RWPE2 (cell line): ENCODE measurements around the gene C9orf85.
"Not testable (repeated sequence)": the region's sequence is repeated elsewhere in the genome, so short reads cannot be mapped to it uniquely, and the experiment has no call there.

Experiments used
- ATAC-seq: fragments of 200-7000 bp; cut with Tn5 transposase; 3 replicates; pipeline ENCODE4 v1.9.1; 2021; ENCODE audit warnings: low read depth
- DNase-seq: peaks from one replicate; pipeline ENCODE4 v3.0.0-alpha.2; 2020; ENCODE audit warnings: low spot score
- H3K27ac ChIP-seq: fragments of 450-650 bp; 2 replicates; pipeline ENCODE4 v1.5.1; 2017; ENCODE audit warnings: mild to moderate bottlenecking; ENCODE audit not compliant: poor library complexity, severe bottlenecking
- H3K27me3 ChIP-seq: fragments of 250-450 bp; sonication (Bioruptor Pico); 2 replicates; pipeline ENCODE4 v1.5.1; 2021; ENCODE audit warnings: mild to moderate bottlenecking, moderate library complexity; ENCODE audit not compliant: insufficient read depth, poor library complexity, severe bottlenecking
- H3K36me3 ChIP-seq: fragments of 250-450 bp; sonication (Bioruptor Pico); 2 replicates; pipeline ENCODE4 v1.5.1; 2020; ENCODE audit warnings: low read depth, mild to moderate bottlenecking, moderate library complexity
- H3K4me1 ChIP-seq: fragments of 250-450 bp; sonication (Bioruptor Pico); 2 replicates; pipeline ENCODE4 v1.5.1; 2021; ENCODE audit warnings: mild to moderate bottlenecking, moderate library complexity; ENCODE audit not compliant: insufficient read depth, poor library complexity, severe bottlenecking
- H3K4me3 ChIP-seq: fragments of 250-450 bp; sonication (Bioruptor Pico); 2 replicates; pipeline ENCODE4 v1.5.1; 2021; ENCODE audit warnings: mild to moderate bottlenecking, moderate library complexity; ENCODE audit not compliant: severe bottlenecking
- H3K9me3 ChIP-seq: fragments of 250-450 bp; sonication (Bioruptor Pico); 2 replicates; pipeline ENCODE4 v1.5.1; 2021; ENCODE audit warnings: mild to moderate bottlenecking, moderate library complexity; ENCODE audit not compliant: severe bottlenecking
- TF ChIP-seq, protein P1 (sequence below): fragments of 450-650 bp; IDR thresholded peaks from one replicate; pipeline ENCODE4 v1.5.1; 2017; ENCODE audit warnings: mild to moderate bottlenecking, moderate library complexity; ENCODE audit not compliant: poor library complexity, severe bottlenecking

The C9orf85 gene

GRCh38 chr9:71987471-71988371 lies 76.3 kb downstream of the C9orf85 start:
- H3K4me1 ChIP-seq: no peaks in the 10 kb centered on the region
- H3K4me3 ChIP-seq: no peak overlapping the region
- TF ChIP-seq, protein P1, sequence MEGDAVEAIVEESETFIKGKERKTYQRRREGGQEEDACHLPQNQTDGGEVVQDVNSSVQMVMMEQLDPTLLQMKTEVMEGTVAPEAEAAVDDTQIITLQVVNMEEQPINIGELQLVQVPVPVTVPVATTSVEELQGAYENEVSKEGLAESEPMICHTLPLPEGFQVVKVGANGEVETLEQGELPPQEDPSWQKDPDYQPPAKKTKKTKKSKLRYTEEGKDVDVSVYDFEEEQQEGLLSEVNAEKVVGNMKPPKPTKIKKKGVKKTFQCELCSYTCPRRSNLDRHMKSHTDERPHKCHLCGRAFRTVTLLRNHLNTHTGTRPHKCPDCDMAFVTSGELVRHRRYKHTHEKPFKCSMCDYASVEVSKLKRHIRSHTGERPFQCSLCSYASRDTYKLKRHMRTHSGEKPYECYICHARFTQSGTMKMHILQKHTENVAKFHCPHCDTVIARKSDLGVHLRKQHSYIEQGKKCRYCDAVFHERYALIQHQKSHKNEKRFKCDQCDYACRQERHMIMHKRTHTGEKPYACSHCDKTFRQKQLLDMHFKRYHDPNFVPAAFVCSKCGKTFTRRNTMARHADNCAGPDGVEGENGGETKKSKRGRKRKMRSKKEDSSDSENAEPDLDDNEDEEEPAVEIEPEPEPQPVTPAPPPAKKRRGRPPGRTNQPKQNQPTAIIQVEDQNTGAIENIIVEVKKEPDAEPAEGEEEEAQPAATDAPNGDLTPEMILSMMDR: no peak
- no peaks in the 10 kb centered on the region for H3K27me3 ChIP-seq
- DNase-seq (no peak), ATAC-seq (no peak)
- no peaks in the 10 kb centered on the region for H3K36me3 ChIP-seq
- H3K9me3 ChIP-seq: no peaks in the 10 kb centered on the region
- H3K27ac ChIP-seq: no peak overlapping the region

- ATAC-seq (no peak), DNase-seq (no peak)
- H3K27ac ChIP-seq: no peak overlapping the region
Measured at GRCh38 chr9:71990466-71990865, 79.0 kb downstream of the C9orf85 start.

DNA sequence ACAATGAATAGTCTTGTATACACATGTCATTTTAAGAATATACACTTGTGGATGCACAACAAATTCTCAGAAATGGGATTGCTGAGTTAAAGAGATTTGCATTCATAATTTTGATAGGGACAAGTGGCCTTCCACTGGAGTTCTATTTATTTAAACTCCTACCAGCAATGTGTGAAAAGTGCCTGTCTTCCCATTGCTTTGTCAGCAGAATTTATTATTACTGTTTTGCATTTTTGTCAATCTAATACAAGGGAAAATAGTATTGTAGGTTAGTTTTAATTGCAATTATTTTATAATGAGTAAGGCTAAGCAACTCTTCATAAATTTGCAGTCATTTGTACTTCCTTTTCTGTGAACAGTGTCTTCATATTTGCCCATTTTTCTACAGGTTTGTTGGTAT lies 94.0 kb downstream of the C9orf85 start:
- ATAC-seq (no peak), DNase-seq (no peak)
- no peaks in the 10 kb centered on the region for H3K9me3 ChIP-seq
- H3K36me3 ChIP-seq: no peaks in the 10 kb centered on the region
- no peaks in the 10 kb centered on the region for H3K4me1 ChIP-seq
- H3K27ac ChIP-seq: no peak overlapping the region
- no peaks in the 10 kb centered on the region for H3K27me3 ChIP-seq
- H3K4me3 ChIP-seq: no peak overlapping the region
- TF ChIP-seq, protein P1: no peak

More at GRCh38 chr9:71990466-71990865, 79.0 kb downstream of the C9orf85 start:
- Histone ChIP-seq H3K9me3 (no peaks in the 10 kb centered on the region), H3K27me3 (no peaks in the 10 kb centered on the region), H3K4me3 (no peak overlapping the region), H3K4me1 (no peaks in the 10 kb centered on the region), H3K36me3 (no peaks in the 10 kb centered on the region)
- TF ChIP-seq, protein P1: no peak

GRCh38 chr9:72006501-72006900 lies 95.1 kb downstream of the C9orf85 start:
- Histone ChIP-seq H3K36me3 (no peaks in the 10 kb centered on the region), H3K4me1 (no peaks in the 10 kb centered on the region)
- no peak for ATAC-seq

DNA sequence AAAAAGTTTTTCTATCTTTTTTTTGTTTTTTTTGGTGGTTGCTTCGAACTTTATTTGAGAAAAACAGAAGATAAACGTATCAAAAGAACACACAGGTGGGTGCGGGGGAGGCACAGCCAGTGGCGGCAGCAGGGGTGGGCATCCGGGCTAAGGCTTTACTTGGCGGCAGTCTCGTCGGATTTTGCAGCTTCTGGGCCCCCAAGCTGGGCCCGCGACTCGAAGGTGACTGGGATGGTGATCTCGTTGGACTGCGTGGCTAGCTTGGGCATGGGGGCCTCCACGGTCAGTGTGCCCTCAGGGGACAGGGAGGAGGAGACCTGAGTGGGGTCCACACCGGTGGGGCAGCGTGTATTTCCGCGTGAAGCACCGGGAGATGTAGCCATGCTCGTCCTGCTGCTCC lies 96.3 kb downstream of the C9orf85 start:
- DNase-seq, H3K27ac ChIP-seq, ATAC-seq, H3K36me3 ChIP-seq, H3K4me1 ChIP-seq, H3K27me3 ChIP-seq, H3K9me3 ChIP-seq, H3K4me3 ChIP-seq: not testable (repeated sequence)

More at GRCh38 chr9:72006501-72006900, 95.1 kb downstream of the C9orf85 start:
- no peak for DNase-seq
- Histone ChIP-seq H3K27me3 (no peaks in the 10 kb centered on the region), H3K27ac (no peak overlapping the region), H3K9me3 (no peaks in the 10 kb centered on the region), H3K4me3 (no peak overlapping the region)
- TF ChIP-seq, protein P1: no peak
